Keratinocyte (primary cell): Measurements from ENCODE around the gene PEX1.

Source experiments
- EZH2 ChIP-seq: IDR thresholded peaks from one replicate; pipeline ENCODE4 v1.6.1; 2012; ENCODE audit warnings: inconsistent platforms, mild to moderate bottlenecking, low read length, moderate library complexity
- TF ChIP-seq, protein P1 (sequence below), 3 experiments: IDR thresholded peaks in 1 of 3; conservative IDR thresholded peaks in 1 of 3; optimal IDR thresholded peaks in 1 of 3; 2 replicates in 2 of 3; 3 replicates in 1 of 3; pipeline versions ENCODE3 to v1.5.1; 2011; ENCODE audit warnings: low read length in 3 of 3, mild to moderate bottlenecking in 3 of 3, moderate library complexity in 2 of 3, control low read depth in 1 of 3, inconsistent platforms in 1 of 3; ENCODE audit not compliant: insufficient read depth in 2 of 3; ENCODE audit errors: extremely low read depth in 1 of 3

DNA sequence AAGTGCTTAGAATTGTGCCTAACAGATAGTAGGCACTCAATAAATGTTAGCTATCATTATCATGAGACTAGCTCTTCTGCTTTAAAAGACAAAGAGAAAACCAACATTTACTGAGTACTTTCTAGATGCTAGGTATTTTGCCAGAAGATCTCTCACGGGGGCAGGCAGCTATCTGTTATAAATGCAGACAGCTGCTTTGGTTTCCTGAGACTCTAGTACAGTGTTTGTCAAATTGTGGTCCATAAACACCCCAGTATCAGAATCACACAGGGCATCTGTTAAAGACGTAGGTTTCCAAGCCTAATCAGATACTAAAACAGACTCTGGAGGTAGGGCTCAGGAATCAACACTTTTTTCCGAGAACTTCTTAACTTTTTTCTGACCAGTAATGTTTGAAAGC lies 48.0 kb upstream of the PEX1 start:
- TF ChIP-seq, protein P1, sequence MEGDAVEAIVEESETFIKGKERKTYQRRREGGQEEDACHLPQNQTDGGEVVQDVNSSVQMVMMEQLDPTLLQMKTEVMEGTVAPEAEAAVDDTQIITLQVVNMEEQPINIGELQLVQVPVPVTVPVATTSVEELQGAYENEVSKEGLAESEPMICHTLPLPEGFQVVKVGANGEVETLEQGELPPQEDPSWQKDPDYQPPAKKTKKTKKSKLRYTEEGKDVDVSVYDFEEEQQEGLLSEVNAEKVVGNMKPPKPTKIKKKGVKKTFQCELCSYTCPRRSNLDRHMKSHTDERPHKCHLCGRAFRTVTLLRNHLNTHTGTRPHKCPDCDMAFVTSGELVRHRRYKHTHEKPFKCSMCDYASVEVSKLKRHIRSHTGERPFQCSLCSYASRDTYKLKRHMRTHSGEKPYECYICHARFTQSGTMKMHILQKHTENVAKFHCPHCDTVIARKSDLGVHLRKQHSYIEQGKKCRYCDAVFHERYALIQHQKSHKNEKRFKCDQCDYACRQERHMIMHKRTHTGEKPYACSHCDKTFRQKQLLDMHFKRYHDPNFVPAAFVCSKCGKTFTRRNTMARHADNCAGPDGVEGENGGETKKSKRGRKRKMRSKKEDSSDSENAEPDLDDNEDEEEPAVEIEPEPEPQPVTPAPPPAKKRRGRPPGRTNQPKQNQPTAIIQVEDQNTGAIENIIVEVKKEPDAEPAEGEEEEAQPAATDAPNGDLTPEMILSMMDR (optimal IDR thresholded peaks at IDR 0.05 in 1 of 3, IDR thresholded peaks at IDR 0.05 in 1 of 3, conservative IDR thresholded peaks at IDR 0.05 in 1 of 3; ENCODE audit: extremely low read depth in 1 of 3, insufficient read depth in 2 of 3, low read length in 3 of 3), result no peak
- TF ChIP-seq EZH2, result no peak
